CD4-positive, alpha-beta T cell treated with Interleukin-15 for 1 hour (primary cell): ENCODE results near the gene DHX32.

ENCODE experiments used
- DNase-seq: peaks from one replicate; pipeline ENCODE4 v3.0.0-alpha.2; 2020

Gene DHX32

GRCh38 chr10:125801574-125801973, 79.5 kb downstream of the DHX32 start:
- DNase-seq: no peak

DNA sequence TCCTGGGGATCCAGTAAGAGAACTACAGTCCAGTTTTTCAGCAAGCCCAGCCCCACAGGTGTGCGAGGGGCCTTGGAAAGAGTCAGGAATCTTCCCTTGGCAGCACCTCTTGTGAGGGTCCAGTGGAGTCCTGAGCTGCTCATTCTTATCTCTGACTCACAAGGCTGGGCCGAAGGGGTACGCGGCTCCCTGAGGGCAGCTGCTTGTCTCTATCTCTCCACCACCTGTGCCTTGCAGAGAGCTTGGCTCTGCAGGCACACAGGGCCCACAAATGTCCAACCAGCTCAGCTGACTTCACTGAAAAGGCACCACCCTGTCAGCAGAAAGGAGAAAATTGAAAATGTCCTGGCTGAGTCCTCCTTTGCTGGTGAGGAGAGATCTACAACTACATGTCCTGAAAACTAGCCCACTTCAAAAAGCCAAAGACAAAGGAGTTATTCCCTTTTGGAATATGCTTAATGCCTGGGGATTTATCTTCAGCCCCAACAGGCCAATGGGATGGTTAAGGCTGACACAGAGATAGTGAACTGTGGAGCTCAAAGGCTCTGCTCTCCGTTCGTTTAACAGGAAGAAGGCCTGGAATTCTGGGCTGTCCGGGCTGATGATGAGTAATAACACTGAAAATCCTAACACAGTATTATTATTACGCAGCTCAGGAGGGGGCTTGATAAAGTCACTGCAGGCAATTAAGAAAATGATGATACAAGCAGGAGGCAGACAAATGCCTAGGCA, 81.5 kb downstream of the DHX32 start:
- DNase-seq: no peak

DNA sequence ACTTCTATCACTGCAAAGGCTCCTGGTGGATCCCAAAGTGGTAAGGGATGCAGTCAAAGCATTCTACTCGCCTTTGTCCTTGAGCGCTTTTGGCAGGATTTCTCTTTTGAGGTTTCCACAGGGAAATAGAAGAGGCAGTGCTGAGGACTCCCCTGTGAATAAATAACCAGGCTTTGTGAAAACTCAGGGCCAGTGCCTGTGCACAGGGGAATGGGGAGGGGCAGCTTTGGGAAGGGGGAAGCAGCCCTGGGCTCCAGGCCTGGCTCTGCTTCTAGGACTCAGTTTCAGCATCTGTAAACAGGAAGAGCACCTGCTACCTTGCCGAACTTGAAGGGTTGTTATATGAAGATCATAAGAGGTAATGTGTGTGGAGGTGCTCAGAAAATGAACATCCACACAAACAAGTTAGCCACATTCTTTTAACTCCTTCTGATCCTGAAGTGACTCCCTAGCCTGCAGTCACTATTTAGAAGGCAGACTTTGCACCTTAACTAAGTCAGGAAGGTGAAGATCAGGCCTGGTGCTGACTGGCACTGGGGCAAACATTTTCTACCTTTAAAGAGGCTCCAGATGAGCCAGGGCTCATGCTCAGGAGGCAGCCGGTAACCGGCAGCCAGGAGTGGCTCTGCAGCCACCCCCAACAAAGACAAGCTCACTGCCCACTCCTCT, 83.0 kb downstream of the DHX32 start:
- DNase-seq: no peak

- DNase-seq: no peak
Measured at GRCh38 chr10:125797424-125797823, 83.7 kb downstream of the DHX32 start.

DNA sequence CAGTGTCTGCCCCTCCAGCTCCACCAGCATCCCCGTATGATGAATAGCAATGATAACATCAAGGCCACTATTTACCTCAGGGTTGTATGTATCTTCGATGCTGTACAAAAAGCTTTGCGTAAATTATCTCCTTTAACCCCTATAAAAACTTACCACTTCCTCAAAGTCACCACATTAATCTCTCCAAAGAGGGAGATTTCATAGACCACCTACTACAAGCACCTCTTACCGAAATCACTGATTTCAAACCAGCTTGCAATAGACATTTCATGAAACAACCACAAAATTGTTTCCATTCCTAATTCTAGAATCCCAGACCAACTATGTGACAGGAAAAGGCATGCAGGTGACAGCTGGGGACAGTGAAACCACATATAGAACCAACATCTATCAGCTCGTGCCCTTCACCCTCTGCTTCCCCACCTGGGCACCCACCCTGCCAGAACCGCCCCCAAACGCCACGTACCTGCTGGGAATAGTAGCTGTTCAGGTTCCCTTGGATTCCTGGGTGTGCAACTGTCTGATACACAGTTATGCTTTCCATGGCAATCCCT, 85.4 kb downstream of the DHX32 start:
- DNase-seq: no peak

GRCh38 chr10:125795128-125795527, 86.0 kb downstream of the DHX32 start:
- DNase-seq: no peak

- DNase-seq: no peak
Measured at GRCh38 chr10:125792342-125793300, 88.5 kb downstream of the DHX32 start.

DNA sequence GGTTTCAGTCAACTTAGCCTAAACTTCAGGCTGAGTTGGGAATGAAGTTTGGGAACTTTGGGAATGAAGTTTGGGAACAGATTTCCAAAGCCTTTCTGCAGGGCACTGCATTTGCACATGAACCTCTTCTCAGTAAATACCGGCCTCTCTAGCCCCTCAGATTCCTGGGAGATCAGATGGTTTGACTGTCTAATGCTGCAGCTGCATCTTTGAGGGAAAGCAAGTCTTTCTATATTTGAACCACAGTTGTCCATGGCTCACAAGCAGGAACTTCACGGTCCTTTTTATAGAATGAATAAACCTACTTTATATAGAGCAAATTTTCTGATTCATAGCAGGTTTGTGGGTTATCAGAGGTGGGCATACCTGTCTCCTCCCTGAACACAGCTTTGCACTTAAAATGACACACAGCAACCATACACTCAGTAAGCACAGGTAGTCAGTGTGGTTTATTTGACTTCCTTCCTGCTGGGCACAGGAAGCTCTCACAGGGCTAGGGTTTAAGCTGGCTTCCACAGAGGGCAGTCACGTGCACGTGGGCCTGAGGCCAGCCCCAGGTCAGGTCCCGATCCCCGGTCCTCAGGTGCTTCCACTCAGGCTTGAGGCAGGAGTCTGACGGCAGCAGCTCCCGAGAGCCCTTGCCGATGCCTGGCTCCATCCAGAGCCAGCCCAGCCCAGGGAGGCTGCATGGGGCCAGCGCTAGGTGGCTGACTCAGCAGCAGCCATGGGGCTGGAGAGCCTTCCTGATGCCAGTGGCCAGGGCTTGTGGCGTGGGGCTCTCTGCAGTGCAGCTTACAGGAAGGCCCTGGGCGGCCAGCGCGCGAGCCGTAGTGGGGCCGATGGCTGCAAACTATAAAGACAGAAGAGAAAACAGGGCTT, 92.7 kb downstream of the DHX32 start:
- no peak for DNase-seq
